PC-3 (cell line): ENCODE measurements around the gene MT1A. TPM values are rescaled to one million over a fixed set of nuclear protein-coding genes. Genes with fewer than 3 reads are reported as not detected.
"Not testable (repeated sequence)": the region's sequence is repeated elsewhere in the genome, so short reads cannot be mapped to it uniquely, and the experiment has no call there.

Experiments used
- ATAC-seq: fragments of 200-7000 bp; cut with Tn5 transposase; 2 replicates; pipeline ENCODE4 v1.9.1; 2020; ENCODE audit warnings: mild to moderate bottlenecking, moderate library complexity
- BruUV-seq: library from RNA; stranded (reverse); fragments of 400-500 nt; replicated peaks from 2 replicates; lab custom pipeline; 2021; lab: Mats Ljungman, UMichigan
- CTCF ChIA-PET: fragments of 300-600 bp; sonication (Branson Sonifier 250); formaldehyde crosslinking; loops from one replicate; lab custom pipeline; 2022; ENCODE audit warnings: antibody characterized with exemption; lab: Charles Lee
- POLR2A ChIA-PET: fragments of 300-600 bp; sonication (Branson Sonifier 250); formaldehyde crosslinking; loops from one replicate; lab custom pipeline; 2022; ENCODE audit warnings: antibody characterized with exemption; ENCODE audit not compliant: unreplicated experiment; lab: Charles Lee
- DNase-seq: peaks from one replicate; pipeline ENCODE4 v3.0.0-alpha.2; 2015
- H2AFZ ChIP-seq: fragments of 300-600 bp; sonication (generic); 2 replicates; pipeline ENCODE4 v1.6.0; 2016; ENCODE audit warnings: antibody characterized with exemption, low read length
- H3F3A ChIP-seq: fragments of 300-600 bp; sonication (generic); one replicate; pipeline ENCODE4 v1.6.0; 2017; ENCODE audit warnings: antibody characterized with exemption, low read length, control low read depth, mild to moderate bottlenecking; ENCODE audit not compliant: unreplicated experiment
- H3K27ac ChIP-seq: fragments of 300-600 bp; sonication (generic); 2 replicates; pipeline ENCODE4 v1.5.1; 2016; ENCODE audit warnings: mild to moderate bottlenecking, low read length
- H3K27me3 ChIP-seq: fragments of 300-600 bp; sonication (generic); 2 replicates; pipeline ENCODE4 v1.6.1; 2016; ENCODE audit warnings: low read length, mixed read lengths
- H3K36me3 ChIP-seq: fragments of 300-600 bp; sonication (generic); 2 replicates; pipeline ENCODE4 v1.6.1; 2016; ENCODE audit warnings: low read depth, mixed run types, low read length, mixed read lengths
- H3K4me1 ChIP-seq: fragments of 300-600 bp; sonication (generic); 2 replicates; pipeline ENCODE4 v1.5.1; 2016; ENCODE audit warnings: low read length; ENCODE audit not compliant: insufficient read depth
- H3K4me2 ChIP-seq: fragments of 300-600 bp; sonication (generic); 2 replicates; pipeline ENCODE4 v1.6.0; 2016; ENCODE audit warnings: low read length
- H3K4me3 ChIP-seq: fragments of 300-600 bp; sonication (generic); 2 replicates; pipeline ENCODE4 v1.5.1; 2016; ENCODE audit warnings: mild to moderate bottlenecking, low read length, mixed read lengths
- H3K79me2 ChIP-seq: fragments of 300-600 bp; sonication (generic); 2 replicates; pipeline ENCODE4 v1.6.1; 2017; ENCODE audit warnings: low read length, mixed read lengths
- H3K9ac ChIP-seq: fragments of 300-600 bp; sonication (generic); 2 replicates; pipeline ENCODE4 v1.6.0; 2016; ENCODE audit warnings: mild to moderate bottlenecking, low read length
- H3K9me2 ChIP-seq: fragments of 300-600 bp; sonication (generic); replicated peaks from 2 replicates; pipeline ENCODE4 v1.6.1; 2016; ENCODE audit warnings: mixed run types, low read length, mixed read lengths
- H3K9me3 ChIP-seq: fragments of 300-600 bp; sonication (generic); 2 replicates; pipeline ENCODE4 v1.6.1; 2016; ENCODE audit warnings: low read length, mixed read lengths
- H4K20me1 ChIP-seq: fragments of 300-600 bp; sonication (generic); 2 replicates; pipeline ENCODE4 v1.6.1; 2016; ENCODE audit warnings: low read length, mixed read lengths
- EZH2 ChIP-seq: fragments of 300-600 bp; sonication (generic); IDR thresholded peaks from one replicate; pipeline ENCODE4 v1.6.1; 2017; ENCODE audit warnings: antibody characterized with exemption, mild to moderate bottlenecking, low read length; ENCODE audit not compliant: unreplicated experiment
- EZH2phosphoT487 ChIP-seq: fragments of 300-600 bp; sonication (generic); IDR thresholded peaks from 2 replicates; pipeline ENCODE4 v1.6.1; 2018; ENCODE audit warnings: mild to moderate bottlenecking, antibody characterized with exemption, low read length, borderline replicate concordance
- intact Hi-C: fragments of 100-400 bp; cut with micrococcal nuclease; formaldehyde crosslinking; loops from 2 replicates; pipeline ENCODE4 v1.9.0; 2023
- total RNA-seq: library from RNA; depleted of rRNA; stranded (reverse); fragments of >200 nt; gene quantifications from 2 replicates; pipeline ENCODE4 v1.2.3, GENCODE V29; 2014
- TF ChIP-seq, protein P1 (sequence below): fragments of 300-600 bp; sonication (generic); conservative IDR thresholded peaks from 2 replicates; pipeline ENCODE4 v1.5.1; 2017; ENCODE audit warnings: antibody characterized with exemption, low read depth, mild to moderate bottlenecking, low read length

The MT1A gene
- total RNA-seq, 1 experiment from 2014 or later, result not detected

DNA sequence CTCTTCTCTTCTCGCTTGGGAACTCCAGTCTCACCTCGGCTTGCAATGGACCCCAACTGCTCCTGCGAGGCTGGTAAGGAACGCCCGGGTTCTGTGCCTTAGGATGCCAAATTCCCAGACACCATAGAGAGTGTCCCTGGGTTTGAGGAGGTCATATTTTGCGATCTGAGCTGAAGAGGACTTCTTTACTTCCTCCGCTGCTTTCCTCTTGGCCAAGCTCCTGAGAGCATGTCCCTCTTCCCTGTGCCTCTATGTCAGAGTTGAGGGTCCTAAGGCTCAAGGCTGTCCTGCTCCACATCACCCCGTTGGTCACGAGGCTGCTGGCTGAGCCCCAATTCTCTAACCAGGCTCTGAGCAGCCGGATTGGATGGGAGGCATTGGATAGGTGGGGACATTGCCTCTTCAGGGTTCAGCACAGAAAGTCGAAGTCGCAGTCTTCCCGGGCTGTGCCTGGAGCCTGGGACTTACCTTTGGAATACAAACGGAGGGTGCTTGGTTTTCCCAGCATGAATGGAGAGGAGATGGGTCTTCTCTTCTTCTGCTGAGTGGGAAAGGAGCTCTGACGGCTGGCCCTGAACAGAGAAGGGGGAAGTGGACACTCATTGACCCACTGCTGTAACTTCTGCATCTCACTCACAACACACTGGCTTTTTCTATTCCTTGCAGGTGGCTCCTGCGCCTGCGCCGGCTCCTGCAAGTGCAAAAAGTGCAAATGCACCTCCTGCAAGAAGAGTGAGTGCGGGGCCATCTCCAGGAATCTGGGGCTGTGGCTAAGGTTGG is 31.6 kb downstream of the MT1A start:
- peaks cover 22% of the 10 kb centered on the region for H3K4me1 ChIP-seq
- no peak overlapping the region for H2AFZ ChIP-seq
- no peaks in the 10 kb centered on the region for H3K36me3 ChIP-seq
- ATAC-seq (no peak), DNase-seq (no peak)
- no peaks in the 10 kb centered on the region for H4K20me1 ChIP-seq
- no peak overlapping the region for H3K9ac ChIP-seq
- BruUV-seq, result no TSS peak
- H3K4me2 ChIP-seq, result no peak overlapping the region
- intact Hi-C loops, result no loop called here
- H3F3A ChIP-seq, result no peaks in the 10 kb centered on the region
- no peaks in the 10 kb centered on the region for H3K9me3 ChIP-seq
- POLR2A ChIA-PET, result no interaction called here
- H3K27me3 ChIP-seq, result no peaks in the 10 kb centered on the region
- no peaks in the 10 kb centered on the region for H3K9me2 ChIP-seq
- TF ChIP-seq, protein P1, sequence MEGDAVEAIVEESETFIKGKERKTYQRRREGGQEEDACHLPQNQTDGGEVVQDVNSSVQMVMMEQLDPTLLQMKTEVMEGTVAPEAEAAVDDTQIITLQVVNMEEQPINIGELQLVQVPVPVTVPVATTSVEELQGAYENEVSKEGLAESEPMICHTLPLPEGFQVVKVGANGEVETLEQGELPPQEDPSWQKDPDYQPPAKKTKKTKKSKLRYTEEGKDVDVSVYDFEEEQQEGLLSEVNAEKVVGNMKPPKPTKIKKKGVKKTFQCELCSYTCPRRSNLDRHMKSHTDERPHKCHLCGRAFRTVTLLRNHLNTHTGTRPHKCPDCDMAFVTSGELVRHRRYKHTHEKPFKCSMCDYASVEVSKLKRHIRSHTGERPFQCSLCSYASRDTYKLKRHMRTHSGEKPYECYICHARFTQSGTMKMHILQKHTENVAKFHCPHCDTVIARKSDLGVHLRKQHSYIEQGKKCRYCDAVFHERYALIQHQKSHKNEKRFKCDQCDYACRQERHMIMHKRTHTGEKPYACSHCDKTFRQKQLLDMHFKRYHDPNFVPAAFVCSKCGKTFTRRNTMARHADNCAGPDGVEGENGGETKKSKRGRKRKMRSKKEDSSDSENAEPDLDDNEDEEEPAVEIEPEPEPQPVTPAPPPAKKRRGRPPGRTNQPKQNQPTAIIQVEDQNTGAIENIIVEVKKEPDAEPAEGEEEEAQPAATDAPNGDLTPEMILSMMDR, result no peak
- no peak for TF ChIP-seq EZH2
- no peak for TF ChIP-seq EZH2phosphoT487
- CTCF ChIA-PET, result no interaction called here
- H3K79me2 ChIP-seq, result no peaks in the 10 kb centered on the region
- no peak overlapping the region for H3K27ac ChIP-seq
- no peak overlapping the region for H3K4me3 ChIP-seq

DNA sequence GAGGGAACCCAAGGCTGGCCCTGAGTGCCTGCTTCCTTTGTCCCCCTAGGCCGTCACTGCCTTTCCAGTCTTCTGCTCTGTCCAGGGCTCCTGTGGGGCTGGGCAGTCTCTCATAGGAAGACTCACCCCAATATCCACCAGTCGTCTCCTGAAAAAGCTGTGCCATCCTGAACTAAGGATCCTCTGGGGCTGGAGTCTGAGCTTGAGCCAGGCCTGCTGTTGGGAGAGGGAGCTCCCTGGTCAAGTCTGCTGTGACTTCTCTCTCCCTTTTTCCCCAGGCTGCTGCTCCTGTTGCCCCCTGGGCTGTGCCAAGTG is 32.1 kb downstream of the MT1A start:
- Histone ChIP-seq H3K4me1 (peaks cover 22% of the 10 kb centered on the region), H3K9ac (no peak overlapping the region), H4K20me1 (no peaks in the 10 kb centered on the region), H3K4me3 (no peak overlapping the region), H2AFZ (no peak overlapping the region), H3F3A (no peaks in the 10 kb centered on the region), H3K27ac (no peak overlapping the region), H3K9me3 (no peaks in the 10 kb centered on the region), H3K36me3 (no peaks in the 10 kb centered on the region), H3K9me2 (no peaks in the 10 kb centered on the region), H3K79me2 (no peaks in the 10 kb centered on the region), H3K27me3 (no peaks in the 10 kb centered on the region), H3K4me2 (no peak overlapping the region)
- ChIA-PET CTCF (no interaction called here), POLR2A (no interaction called here)
- no TSS peak for BruUV-seq
- TF ChIP-seq EZH2 (no peak), EZH2phosphoT487 (no peak)
- TF ChIP-seq, protein P1, result no peak
- ATAC-seq (no peak), DNase-seq (no peak)
- intact Hi-C loops, result no loop called here

DNA sequence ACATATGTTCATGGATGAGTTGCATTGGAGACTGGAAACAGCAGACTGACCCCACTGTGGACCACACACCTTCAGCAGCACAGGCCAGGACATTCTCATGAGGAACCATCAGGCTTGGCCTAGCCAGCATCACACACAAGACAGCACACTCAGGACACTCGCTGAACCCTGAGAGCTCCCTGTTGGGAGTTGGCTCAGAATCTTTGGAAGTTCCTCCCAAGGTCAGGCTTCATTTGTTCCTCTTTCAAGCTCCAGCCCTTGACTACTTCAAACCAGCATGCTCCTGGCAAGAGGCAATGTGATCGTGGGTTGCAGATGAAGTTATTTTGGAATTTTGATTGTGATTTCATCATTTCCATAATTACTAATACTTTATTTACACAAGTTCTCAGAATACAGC is 33.2 kb downstream of the MT1A start:
- BruUV-seq, intact Hi-C loops, H3K9me2 ChIP-seq, CTCF ChIA-PET, H3K36me3 ChIP-seq, H3K9me3 ChIP-seq, H2AFZ ChIP-seq, H3K4me3 ChIP-seq, ATAC-seq, H3F3A ChIP-seq, H3K9ac ChIP-seq, H3K4me2 ChIP-seq, H3K27me3 ChIP-seq, H3K79me2 ChIP-seq, H3K27ac ChIP-seq, H4K20me1 ChIP-seq: not testable (repeated sequence)
- H3K4me1 ChIP-seq, result peaks cover 22% of the 10 kb centered on the region
- POLR2A ChIA-PET, result interaction anchor here (1.1 kb wide), 1 partner anchor 68 kb away, joined by 4 read pairs; no protein-coding TSS in a partner anchor
- DNase-seq, result peak; percentile 35

DNA sequence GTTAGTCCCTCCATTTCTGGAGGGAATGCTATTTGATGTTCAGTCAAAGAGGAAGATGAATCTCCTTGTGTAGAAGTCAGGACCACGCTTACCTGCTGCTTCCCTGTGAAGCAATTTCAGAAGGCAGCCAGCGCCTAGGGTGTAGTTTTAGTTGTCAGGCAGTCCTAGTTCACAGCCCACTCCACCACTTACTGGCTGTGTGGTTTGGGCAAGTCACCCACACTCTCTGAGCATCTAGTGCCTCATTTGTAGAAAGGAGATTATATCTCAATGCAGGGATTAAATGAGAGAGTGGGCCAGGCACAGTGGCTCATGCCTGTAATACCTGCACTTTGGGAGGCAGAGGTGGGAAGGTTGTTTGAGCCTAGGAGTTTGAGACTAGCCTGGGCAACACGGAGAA is 33.7 kb downstream of the MT1A start:
- H3K9me2 ChIP-seq, H3K9me3 ChIP-seq, H3K4me3 ChIP-seq, H3K36me3 ChIP-seq, H3K9ac ChIP-seq, BruUV-seq, H3K79me2 ChIP-seq, H3K27ac ChIP-seq, H3K27me3 ChIP-seq, DNase-seq, intact Hi-C loops, H4K20me1 ChIP-seq, H2AFZ ChIP-seq, ATAC-seq, H3F3A ChIP-seq, CTCF ChIA-PET: not testable (repeated sequence)
- POLR2A ChIA-PET, result interaction anchor here (1.1 kb wide), 1 partner anchor 69 kb away, joined by 4 read pairs; no protein-coding TSS in a partner anchor
- Histone ChIP-seq H3K4me1 (peaks cover 22% of the 10 kb centered on the region), H3K4me2 (peak overlapping the region; percentile 58; the same call in 1 of the 2 replicates)
